ENCODE results near the gene PCED1A.

The PCED1A gene

GRCh38 chr20:2840138-2840966 is at the start of gene PCED1A, which contains the start of gene VPS16:
TSS of gene PCED1A (minus strand) at chr20:2840655. CDS start at chr20:2839912, 743 bp downstream.
TSS of gene VPS16 (plus strand) at chr20:2840745. CDS start at chr20:2840775, 30 bp downstream.
- peak; percentile 82 to 84 for DNase-seq (ENCODE audit: low read depth in 2 of 2)

GRCh38 chr20:2889797-2890196 is 49.3 kb upstream of the PCED1A start:
- DNase-seq (ENCODE audit: low read depth in 2 of 2): no peak

GRCh38 chr20:2889209-2889608 is 48.8 kb upstream of the PCED1A start:
- DNase-seq (ENCODE audit: low read depth in 2 of 2): no peak

GRCh38 chr20:2888224-2888955 is 47.9 kb upstream of the PCED1A start:
- no peak for DNase-seq (ENCODE audit: low read depth in 2 of 2)

GRCh38 chr20:2887715-2888114 is 47.3 kb upstream of the PCED1A start:
- no peak for DNase-seq (ENCODE audit: low read depth in 2 of 2)

GRCh38 chr20:2883726-2884637 is 43.5 kb upstream of the PCED1A start:
- DNase-seq (ENCODE audit: low read depth in 2 of 2): no peak

GRCh38 chr20:2880650-2881049 is 40.2 kb upstream of the PCED1A start:
- no peak for DNase-seq (ENCODE audit: low read depth in 2 of 2)

GRCh38 chr20:2879146-2879545 is 38.7 kb upstream of the PCED1A start:
- DNase-seq (ENCODE audit: low read depth in 2 of 2): no peak

- DNase-seq (ENCODE audit: low read depth in 2 of 2): no peak
These were observed 38.1 kb upstream of the PCED1A start for GRCh38 chr20:2878515-2878914.

- DNase-seq (ENCODE audit: low read depth in 2 of 2): no peak
These were observed 35.3 kb upstream of the PCED1A start for GRCh38 chr20:2875690-2876203.

- no peak for DNase-seq (ENCODE audit: low read depth in 2 of 2)
These were observed 34.0 kb upstream of the PCED1A start for GRCh38 chr20:2874456-2874855.

- DNase-seq (ENCODE audit: low read depth in 2 of 2): peak in 1 of 2 experiments; percentile 41
These were observed 33.2 kb upstream of the PCED1A start for GRCh38 chr20:2873747-2874041.

GRCh38 chr20:2873010-2873746 is 32.7 kb upstream of the PCED1A start, which contains the start of gene PTPRA:
TSS of gene PTPRA (plus strand) at chr20:2873481. CDS start at chr20:2964278, 90,797 bp downstream.
- peak; percentile 83 to 88 for DNase-seq (ENCODE audit: low read depth in 2 of 2)

GRCh38 chr20:2872459-2873009 is 32.1 kb upstream of the PCED1A start:
- DNase-seq (ENCODE audit: low read depth in 2 of 2): peak; percentile 59 to 72

GRCh38 chr20:2871661-2872458 is 31.4 kb upstream of the PCED1A start:
- DNase-seq (ENCODE audit: low read depth in 2 of 2): no peak

GRCh38 chr20:2871111-2871465 is 30.6 kb upstream of the PCED1A start:
- DNase-seq (ENCODE audit: low read depth in 2 of 2): no peak

- no peak for DNase-seq (ENCODE audit: low read depth in 2 of 2)
These were observed 28.9 kb upstream of the PCED1A start for GRCh38 chr20:2869381-2869780.

- no peak for DNase-seq (ENCODE audit: low read depth in 2 of 2)
These were observed 26.8 kb upstream of the PCED1A start for GRCh38 chr20:2867081-2867864.

- no peak for DNase-seq (ENCODE audit: low read depth in 2 of 2)
These were observed 25.8 kb upstream of the PCED1A start for GRCh38 chr20:2866236-2866635.

Measured in stimulated activated CD4-positive, alpha-beta T cell treated with anti-CD3 and anti-CD28 coated beads, Interleukin-12 subunit alpha, Interleukin-12 subunit beta, amount 100 ng/mL, for 24 hours (primary cell).